ENCODE results near the gene ANKFY1. TPM values are rescaled to one million over a fixed set of nuclear protein-coding genes. Genes with fewer than 3 reads are reported as not detected.

The ANKFY1 gene
- total RNA-seq, 2 donors from 2014 or later, result 17.9 to 40.5 TPM

DNA sequence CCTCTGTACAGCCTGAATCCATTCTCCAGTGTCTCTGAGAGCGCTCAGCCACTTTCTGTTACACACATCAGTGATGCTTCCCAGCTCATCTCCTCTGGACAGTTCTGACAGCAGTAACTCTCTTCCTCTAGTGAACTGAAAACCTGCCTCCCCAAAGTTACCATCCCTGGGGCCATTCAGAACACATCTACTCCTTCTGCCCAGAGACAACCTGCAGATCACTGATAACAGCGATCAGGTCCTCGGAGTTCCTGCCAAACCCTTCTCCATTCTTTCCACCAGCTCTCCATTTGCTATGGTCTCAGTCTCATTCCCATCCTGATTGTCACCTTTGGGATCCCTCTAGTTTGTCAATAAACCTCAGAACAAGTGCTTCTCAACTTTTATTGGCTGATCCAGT lies 128.3 kb downstream of the ANKFY1 start:
- ATAC-seq (no peak), DNase-seq (no peak)
- H3K4me3 ChIP-seq, result no peak overlapping the region
- H3K9me3 ChIP-seq, result no peaks in the 10 kb centered on the region
- peaks cover 75% of the 10 kb centered on the region for H3K4me1 ChIP-seq
- no peaks in the 10 kb centered on the region for H3K36me3 ChIP-seq (replicated peaks in 1 of 2; ENCODE audit: insufficient read depth in 1 of 2, low read depth in 2 of 2)
- no peaks in the 10 kb centered on the region for H3K27me3 ChIP-seq
- 67 to 79% methylated on average over 3 of the region's 3 CpGs for WGBS, 2 donors
- intact Hi-C loops (cut with DNase I), result no loop called here
- TF ChIP-seq POLR2A (IDR thresholded peaks at IDR 0.05), result no peak
- H3K27ac ChIP-seq, result no peak overlapping the region

DNA sequence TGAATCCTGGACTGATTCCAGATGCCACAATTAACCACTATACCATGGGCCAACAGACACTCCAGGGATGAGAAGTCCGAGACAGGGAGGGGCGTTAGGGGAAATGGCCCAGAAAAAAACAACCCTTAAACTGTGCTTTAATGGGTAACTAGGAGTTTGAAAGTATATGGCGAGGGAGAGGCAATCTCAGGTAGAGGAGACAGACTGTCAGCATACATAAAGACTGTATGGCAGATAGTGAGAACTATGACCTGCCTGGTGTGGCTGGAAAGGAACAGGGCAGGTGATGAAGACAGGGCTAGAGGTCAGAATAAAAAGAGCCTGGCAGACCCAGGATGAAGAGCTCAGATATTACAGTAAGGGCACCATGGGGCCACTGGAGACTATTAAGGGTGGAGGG lies 129.1 kb downstream of the ANKFY1 start:
- H3K4me3 ChIP-seq, result no peak overlapping the region
- H3K27me3 ChIP-seq, result no peaks in the 10 kb centered on the region
- no peaks in the 10 kb centered on the region for H3K9me3 ChIP-seq
- no peak for TF ChIP-seq POLR2A (IDR thresholded peaks at IDR 0.05)
- TF ChIP-seq, protein P1, sequence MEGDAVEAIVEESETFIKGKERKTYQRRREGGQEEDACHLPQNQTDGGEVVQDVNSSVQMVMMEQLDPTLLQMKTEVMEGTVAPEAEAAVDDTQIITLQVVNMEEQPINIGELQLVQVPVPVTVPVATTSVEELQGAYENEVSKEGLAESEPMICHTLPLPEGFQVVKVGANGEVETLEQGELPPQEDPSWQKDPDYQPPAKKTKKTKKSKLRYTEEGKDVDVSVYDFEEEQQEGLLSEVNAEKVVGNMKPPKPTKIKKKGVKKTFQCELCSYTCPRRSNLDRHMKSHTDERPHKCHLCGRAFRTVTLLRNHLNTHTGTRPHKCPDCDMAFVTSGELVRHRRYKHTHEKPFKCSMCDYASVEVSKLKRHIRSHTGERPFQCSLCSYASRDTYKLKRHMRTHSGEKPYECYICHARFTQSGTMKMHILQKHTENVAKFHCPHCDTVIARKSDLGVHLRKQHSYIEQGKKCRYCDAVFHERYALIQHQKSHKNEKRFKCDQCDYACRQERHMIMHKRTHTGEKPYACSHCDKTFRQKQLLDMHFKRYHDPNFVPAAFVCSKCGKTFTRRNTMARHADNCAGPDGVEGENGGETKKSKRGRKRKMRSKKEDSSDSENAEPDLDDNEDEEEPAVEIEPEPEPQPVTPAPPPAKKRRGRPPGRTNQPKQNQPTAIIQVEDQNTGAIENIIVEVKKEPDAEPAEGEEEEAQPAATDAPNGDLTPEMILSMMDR (IDR thresholded peaks at IDR 0.05), result no peak
- intact Hi-C loops (cut with DNase I), result no loop called here
- WGBS, 2 donors, result 72 to 74% methylated on average over 3 of the region's 3 CpGs
- no peak overlapping the region for H3K27ac ChIP-seq
- H3K36me3 ChIP-seq (replicated peaks in 1 of 2; ENCODE audit: insufficient read depth in 1 of 2, low read depth in 2 of 2), result no peaks in the 10 kb centered on the region
- H3K4me1 ChIP-seq, result peaks cover 67% of the 10 kb centered on the region
- DNase-seq (no peak), ATAC-seq (no peak)

DNA sequence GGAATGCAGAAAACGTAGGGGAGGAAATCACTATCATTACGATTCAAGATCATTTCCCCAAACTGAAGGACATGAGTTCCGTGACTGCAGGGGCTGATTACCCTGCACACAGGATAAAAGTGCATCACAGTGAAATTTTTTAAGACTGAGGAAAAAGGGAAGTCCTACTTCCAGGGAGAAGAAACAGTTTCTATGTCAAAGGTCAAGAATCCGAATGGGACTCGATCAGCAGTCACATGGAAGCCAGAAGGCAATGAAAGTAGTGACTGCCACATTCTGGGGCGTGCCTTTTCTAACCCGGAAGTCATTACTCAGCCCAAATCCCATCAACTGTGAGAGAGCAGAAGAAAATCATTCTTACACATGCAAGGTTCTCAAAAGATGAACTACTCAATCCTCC lies 133.1 kb downstream of the ANKFY1 start:
- Histone ChIP-seq H3K36me3 (replicated peaks in 1 of 2; ENCODE audit: insufficient read depth in 1 of 2, low read depth in 2 of 2) (no peaks in the 10 kb centered on the region), H3K27ac (peak overlapping the region in 1 of 4 donors; percentile 62), H3K27me3 (no peaks in the 10 kb centered on the region), H3K4me3 (no peak overlapping the region), H3K9me3 (no peaks in the 10 kb centered on the region), H3K4me1 (peaks cover 28% of the 10 kb centered on the region)
- 58 to 63% methylated on average over 7 of the region's 7 CpGs for WGBS, 2 donors
- intact Hi-C loops (cut with DNase I), result no loop called here
- DNase-seq (peak in 1 of 4 donors; percentile 58), ATAC-seq (no peak)
- TF ChIP-seq, protein P1 (IDR thresholded peaks at IDR 0.05), result no peak
- no peak for TF ChIP-seq POLR2A (IDR thresholded peaks at IDR 0.05)

DNA sequence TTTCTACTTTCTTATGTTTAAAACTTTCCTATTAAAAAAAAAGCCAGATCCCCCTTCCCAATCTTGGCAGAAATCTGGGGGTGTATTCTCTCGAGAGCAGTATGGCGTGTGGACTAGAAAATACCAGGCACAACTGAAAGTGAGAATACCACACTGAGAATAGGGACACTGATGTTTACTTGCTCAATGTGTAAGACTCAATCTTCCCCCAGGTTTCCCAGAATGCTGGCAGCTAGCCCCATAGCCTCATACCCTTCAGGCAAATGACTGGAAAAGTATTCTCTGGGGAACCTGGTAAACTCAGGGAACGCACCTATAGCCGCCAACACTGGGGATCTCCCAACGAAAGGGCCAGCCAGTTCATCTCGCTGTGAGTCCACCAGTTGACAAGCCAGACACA lies 136.2 kb downstream of the ANKFY1 start:
- H3K4me1 ChIP-seq, result peaks cover 6% of the 10 kb centered on the region
- no peak overlapping the region for H3K4me3 ChIP-seq
- WGBS, 2 donors, result 82 to 92% methylated on average over 6 of the region's 6 CpGs
- H3K36me3 ChIP-seq (replicated peaks in 1 of 2; ENCODE audit: insufficient read depth in 1 of 2, low read depth in 2 of 2), result peaks cover 0 to 5% of the 10 kb centered on the region in 2 donors
- no peak for ATAC-seq
- no peak for DNase-seq
- intact Hi-C loops (cut with DNase I), result no loop called here
- no peak overlapping the region for H3K27ac ChIP-seq
- H3K9me3 ChIP-seq, result no peaks in the 10 kb centered on the region
- TF ChIP-seq, protein P1 (IDR thresholded peaks at IDR 0.05), result no peak
- TF ChIP-seq POLR2A (IDR thresholded peaks at IDR 0.05), result no peak
- H3K27me3 ChIP-seq, result no peaks in the 10 kb centered on the region

DNA sequence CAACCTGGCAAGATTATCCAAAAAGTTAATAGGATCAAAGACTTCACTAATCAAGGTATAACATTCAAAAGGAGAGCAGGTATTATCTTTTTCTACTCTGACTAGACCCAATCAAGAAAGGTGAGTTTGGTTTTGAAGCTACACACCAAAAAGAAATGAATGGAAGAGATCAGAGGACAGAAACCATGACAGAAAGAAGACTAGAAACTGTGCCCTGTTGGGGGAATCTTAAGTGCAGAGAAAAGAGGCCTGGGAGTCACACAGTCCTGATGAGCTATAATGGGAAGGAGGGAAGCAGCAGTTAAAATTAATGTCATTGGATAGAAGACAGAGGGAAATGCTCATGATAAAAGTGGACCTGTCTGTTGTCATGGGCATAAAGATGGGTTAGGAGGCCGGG lies 138.2 kb downstream of the ANKFY1 start:
- TF ChIP-seq, protein P1 (IDR thresholded peaks at IDR 0.05), result no peak
- TF ChIP-seq POLR2A (IDR thresholded peaks at IDR 0.05), result no peak
- Histone ChIP-seq H3K4me1 (no peaks in the 10 kb centered on the region), H3K27ac (no peak overlapping the region), H3K27me3 (no peaks in the 10 kb centered on the region), H3K9me3 (no peaks in the 10 kb centered on the region), H3K36me3 (replicated peaks in 1 of 2; ENCODE audit: insufficient read depth in 1 of 2, low read depth in 2 of 2) (peaks cover 0 to 12% of the 10 kb centered on the region in 2 donors), H3K4me3 (no peak overlapping the region)
- intact Hi-C loops (cut with DNase I), result no loop called here
- no peak for ATAC-seq
- 95 to 100% methylated on average over 1 of the region's 1 CpG for WGBS, 2 donors
- DNase-seq, result no peak

Measured in body of pancreas (tissue), 4 donors.